GM08714 (cell line): ENCODE data around the gene CD248.

Experiments
- H3K4me3 ChIP-seq: fragments of 200-500 bp; sonication (Bioruptor generic); 2 replicates; pipeline ENCODE4 v1.5.1; 2014; ENCODE audit warnings: mild to moderate bottlenecking, low read length, inconsistent platforms
- ZNF274 ChIP-seq: IDR thresholded peaks from 2 replicates; pipeline ENCODE4 v1.6.1; 2012; ENCODE audit warnings: mild to moderate bottlenecking, low read depth, low read length

CD248 gene

GRCh38 chr11:66267039-66267378, 49.8 kb downstream of the CD248 start:
- peak overlapping the region; percentile 31; the same call in 1 of the 2 replicates for H3K4me3 ChIP-seq
- no peak for TF ChIP-seq ZNF274

- no peak for TF ChIP-seq ZNF274
- no peak overlapping the region for H3K4me3 ChIP-seq
Measured at GRCh38 chr11:66266378-66267038, 50.3 kb downstream of the CD248 start.

- no peak for TF ChIP-seq ZNF274
- H3K4me3 ChIP-seq = no peak overlapping the region
Measured at GRCh38 chr11:66265531-66266377, 51.1 kb downstream of the CD248 start.

GRCh38 chr11:66264914-66265313, 51.9 kb downstream of the CD248 start:
- no peak overlapping the region for H3K4me3 ChIP-seq
- TF ChIP-seq ZNF274 = no peak
